K562 (cell line): ENCODE data around the gene DUSP5. TPM values are rescaled to one million over a fixed set of nuclear protein-coding genes. Genes with fewer than 3 reads are reported as not detected.

Experiments used
- HDAC1 ChIP-seq, 2 experiments: fragments of 450-650 bp; IDR thresholded peaks; 2 replicates each; pipeline ENCODE4 v1.6.1; 2016 to 2017; ENCODE audit warnings: inconsistent platforms in 1 of 2, mild to moderate bottlenecking in 1 of 2, moderate library complexity in 1 of 2
- NR2C2 ChIP-seq, 2 experiments: fragments of 200-800 bp in 1 of 2; sonication (Bioruptor generic) in 1 of 2; sonication (generic) in 1 of 2; formaldehyde crosslinking in 1 of 2; IDR thresholded peaks; 2 replicates each; pipeline versions ENCODE4 v1.6.1 to v1.8.0; 2016 to 2022; ENCODE audit warnings: mild to moderate bottlenecking in 1 of 2, missing compliant biosample characterization in 1 of 2, missing genetic modification characterization in 1 of 2, missing genetic modification reagents in 1 of 2
- NR3C1 ChIP-seq: sonication (generic); formaldehyde crosslinking; IDR thresholded peaks from 2 replicates; pipeline ENCODE4 v1.8.1; 2022; ENCODE audit warnings: missing genetic modification reagents
- ZNF318 ChIP-seq, 2 experiments: fragments of 450-650 bp; IDR thresholded peaks; 2 replicates each; pipeline ENCODE4 v1.6.1; 2016; ENCODE audit warnings: mild to moderate bottlenecking in 2 of 2, borderline replicate concordance in 1 of 2, low read depth in 1 of 2, moderate library complexity in 1 of 2
- ZZZ3 ChIP-seq: fragments of 450-650 bp; IDR thresholded peaks from 2 replicates; pipeline ENCODE4 v1.6.1; 2016; ENCODE audit warnings: antibody characterized with exemption, mild to moderate bottlenecking, moderate library complexity
- polyA plus RNA-seq, 8 experiments: library from polyadenylated mRNA; depleted of rRNA in 4 of 8; stranded (reverse) in 5 of 8; unstranded in 3 of 8; fragments of >200 nt; fragmentation: Nextera tagmentation in 2 of 8; fragmentation: Illumina TruSeq in 1 of 8; extraction: Ambion mirVana in 2 of 8; extraction: Trizol in 1 of 8; gene quantifications; 2 replicates each; pipeline versions ENCODE4 v1.2.1 to v1.2.3, GENCODE V29; 2011 to 2014; ENCODE audit warnings: inconsistent platforms in 1 of 8, missing spikeins in 1 of 8
- total RNA-seq, 7 experiments: library from RNA; depleted of rRNA in 6 of 7; stranded (reverse); fragments of >200 nt in 6 of 7; fragmentation: Illumina TruSeq in 2 of 7; extraction: Trizol in 2 of 7; gene quantifications; 2 replicates each; pipeline versions ENCODE4 v1.2.1 to v1.2.3, GENCODE V29; 2011 to 2021; ENCODE audit warnings: low replicate concordance in 1 of 7

Gene DUSP5
- total and polyA plus RNA-seq, 9 of the 15 experiments (the other 6 are each of a cell fraction or from before 2014, with no cell fraction given), result 0.49 to 3.4 (median 2.0) TPM

- no peak for TF ChIP-seq ZNF318 (IDR thresholded peaks at IDR 0.05; ENCODE audit: borderline replicate concordance in 1 of 2, low read depth in 1 of 2)
- no peak for TF ChIP-seq NR2C2 (CRISPR knock-in tag; IDR thresholded peaks at IDR 0.05)
- no peak for TF ChIP-seq NR2C2 (tag; IDR thresholded peaks at IDR 0.05)
- TF ChIP-seq ZZZ3, result no peak
- TF ChIP-seq NR3C1 (CRISPR knock-in tag), result no peak
- no peak for TF ChIP-seq HDAC1 (IDR thresholded peaks at IDR 0.05)
Observed at GRCh38 chr10:110510730-110511129, 13.0 kb downstream of the DUSP5 start (continued).
